SK-N-SH (cell line): Measurements from ENCODE around the gene SLF2. TPM values are rescaled to one million over a fixed set of nuclear protein-coding genes. Genes with fewer than 3 reads are reported as not detected.

Experiments used
- CTCF ChIA-PET: fragments of 300-600, 350-600 bp; formaldehyde crosslinking; extraction: SDS; loops from one replicate; lab custom pipeline; 2021; lab: Yijun Ruan, JAX
- POLR2A ChIA-PET: fragments of 350-600 bp; sonication (Branson Sonifier 250); formaldehyde crosslinking; extraction: SDS; loops from one replicate; lab custom pipeline; 2020; ENCODE audit warnings: antibody characterized with exemption, inconsistent platforms; lab: Yijun Ruan, JAX
- DNase-seq: peaks from one replicate; pipeline ENCODE4 v3.0.0; 2012
- H2AFZ ChIP-seq: fragments of 200-600 bp; sonication (generic); 2 replicates; pipeline ENCODE4 v1.8.1; 2016; ENCODE audit warnings: antibody characterized with exemption, mild to moderate bottlenecking, low read depth
- H3F3A ChIP-seq: fragments of 200-600 bp; sonication (generic); replicated peaks from 2 replicates; pipeline ENCODE3; 2016; ENCODE audit warnings: antibody characterized with exemption, mild to moderate bottlenecking; ENCODE audit not compliant: insufficient read depth
- H3K27ac ChIP-seq, 2 experiments: fragments of 200-500 bp in 1 of 2; fragments of 200-600 bp in 1 of 2; sonication (Bioruptor generic) in 1 of 2; sonication (generic), shearing (Covaris generic) in 1 of 2; 2 replicates each; pipeline versions ENCODE4 v1.5.1 to v1.6.1; 2014 to 2016; ENCODE audit warnings: low read depth in 2 of 2, inconsistent platforms in 1 of 2, low read length in 1 of 2, mild to moderate bottlenecking in 1 of 2, mixed read lengths in 1 of 2
- H3K27me3 ChIP-seq: fragments of 200-600 bp; sonication (generic), shearing (Covaris generic); 2 replicates; pipeline ENCODE4 v1.6.1; 2016; ENCODE audit warnings: mixed run types; ENCODE audit not compliant: insufficient read depth
- H3K36me3 ChIP-seq, 2 experiments: fragments of 200-500 bp in 1 of 2; fragments of 200-600 bp in 1 of 2; sonication (Bioruptor generic) in 1 of 2; sonication (generic) in 1 of 2; replicated peaks in 1 of 2; 2 replicates each; pipeline versions ENCODE3 to v1.5.1; 2014 to 2016; ENCODE audit warnings: low read length in 1 of 2, mild to moderate bottlenecking in 1 of 2; ENCODE audit not compliant: insufficient read depth in 2 of 2, control insufficient read depth in 1 of 2
- H3K4me1 ChIP-seq, 2 experiments: fragments of 200-500 bp in 1 of 2; fragments of 200-600 bp in 1 of 2; sonication (Bioruptor generic) in 1 of 2; sonication (generic), shearing (Covaris generic) in 1 of 2; 2 replicates each; pipeline versions ENCODE4 v1.5.1 to v1.6.1; 2014 to 2016; ENCODE audit warnings: low read depth in 1 of 2, low read length in 1 of 2, mixed run types in 1 of 2; ENCODE audit not compliant: insufficient read depth in 2 of 2, control insufficient read depth in 1 of 2
- H3K4me2 ChIP-seq: fragments of 200-600 bp; sonication (generic), shearing (Covaris generic); 2 replicates; pipeline ENCODE4 v1.6.1; 2017; ENCODE audit warnings: mixed run types
- H3K4me3 ChIP-seq, 2 experiments: fragments of 200-500 bp in 1 of 2; fragments of 200-600 bp in 1 of 2; sonication (Bioruptor generic) in 1 of 2; sonication (generic), shearing (Covaris generic) in 1 of 2; 2 replicates each; pipeline versions ENCODE4 v1.5.1 to v1.8.1; 2014 to 2016; ENCODE audit warnings: low read depth in 2 of 2, inconsistent platforms in 1 of 2, low read length in 1 of 2, mild to moderate bottlenecking in 1 of 2, mixed read lengths in 1 of 2, moderate library complexity in 1 of 2
- H3K79me2 ChIP-seq: fragments of 200-600 bp; sonication (generic); 2 replicates; pipeline ENCODE4 v1.8.1; 2017; ENCODE audit warnings: mild to moderate bottlenecking; ENCODE audit not compliant: insufficient read depth
- H3K9ac ChIP-seq: fragments of 200-600 bp; sonication (generic); 2 replicates; pipeline ENCODE4 v1.6.1; 2017; ENCODE audit warnings: mixed run types
- H3K9me2 ChIP-seq: fragments of 200-600 bp; sonication (generic); 2 replicates; pipeline ENCODE4 v1.6.1; 2017; ENCODE audit warnings: mixed run types
- H3K9me3 ChIP-seq: fragments of 200-600 bp; sonication (generic); 2 replicates; pipeline ENCODE4 v1.6.1; 2017; ENCODE audit warnings: mixed run types, mild to moderate bottlenecking, moderate library complexity
- H4K20me1 ChIP-seq: fragments of 200-600 bp; sonication (generic); 2 replicates; pipeline ENCODE4 v1.6.1; 2017; ENCODE audit warnings: mild to moderate bottlenecking, mixed run types; ENCODE audit not compliant: insufficient read depth
- ELF1 ChIP-seq: IDR thresholded peaks from 2 replicates; pipeline ENCODE4 v1.4.0; 2012
- EP300 ChIP-seq, 2 experiments: IDR thresholded peaks; 2 replicates each; pipeline versions ENCODE4 v1.4.0 to v1.6.1; 2012; ENCODE audit warnings: borderline replicate concordance in 1 of 2, low read depth in 1 of 2, low read length in 1 of 2
- FOSL2 ChIP-seq: IDR thresholded peaks from 2 replicates; pipeline ENCODE4 v1.4.0; 2012; ENCODE audit warnings: low read depth, mild to moderate bottlenecking, moderate library complexity, borderline replicate concordance
- FOXM1 ChIP-seq: IDR thresholded peaks from 2 replicates; pipeline ENCODE4 v1.4.0; 2012; ENCODE audit warnings: low read depth, mild to moderate bottlenecking
- GABPA ChIP-seq: IDR thresholded peaks from 2 replicates; pipeline ENCODE4 v1.4.0; 2012; ENCODE audit warnings: low read depth, mild to moderate bottlenecking
- JUND ChIP-seq: IDR thresholded peaks from 2 replicates; pipeline ENCODE4 v1.4.0; 2012
- MAX ChIP-seq: IDR thresholded peaks from 2 replicates; pipeline ENCODE4 v1.4.0; 2012; ENCODE audit warnings: low read depth
- MEF2A ChIP-seq: IDR thresholded peaks from 2 replicates; pipeline ENCODE4 v1.4.0; 2012; ENCODE audit warnings: low read depth, borderline replicate concordance
- MXI1 ChIP-seq: IDR thresholded peaks from 2 replicates; pipeline ENCODE4 v1.6.1; 2012; ENCODE audit warnings: mild to moderate bottlenecking, low read depth, low read length, improper control_type of control experiment
- NFIC ChIP-seq: IDR thresholded peaks from 2 replicates; pipeline ENCODE4 v1.4.0; 2012; ENCODE audit warnings: borderline replicate concordance
- NRF1 ChIP-seq: IDR thresholded peaks from 2 replicates; pipeline ENCODE4 v1.6.1; 2012; ENCODE audit warnings: low read depth, mild to moderate bottlenecking, low read length
- RAD21 ChIP-seq: IDR thresholded peaks from 2 replicates; pipeline ENCODE4 v1.6.1; 2012; ENCODE audit warnings: mild to moderate bottlenecking, low read length
- RXRA ChIP-seq: IDR thresholded peaks from 2 replicates; pipeline ENCODE4 v1.4.0; 2012; ENCODE audit warnings: low read depth, mild to moderate bottlenecking, borderline replicate concordance
- SIN3A ChIP-seq: IDR thresholded peaks from 2 replicates; pipeline ENCODE4 v1.6.1; 2012; ENCODE audit warnings: low read depth, mild to moderate bottlenecking, low read length, moderate library complexity, borderline replicate concordance
- SMC3 ChIP-seq: IDR thresholded peaks from 2 replicates; pipeline ENCODE4 v1.6.1; 2012; ENCODE audit warnings: low read depth, low read length, improper control_type of control experiment
- TEAD4 ChIP-seq: IDR thresholded peaks from 2 replicates; pipeline ENCODE4 v1.4.0; 2012; ENCODE audit warnings: mild to moderate bottlenecking, borderline replicate concordance; ENCODE audit not compliant: insufficient read depth
- USF1 ChIP-seq: IDR thresholded peaks from 2 replicates; pipeline ENCODE4 v1.4.0; 2012; ENCODE audit warnings: low read depth, borderline replicate concordance
- USF2 ChIP-seq: fragments of 150-350 bp; IDR thresholded peaks from 2 replicates; pipeline ENCODE4 v1.6.1; 2017; ENCODE audit warnings: antibody characterized with exemption, low read length, low read depth, borderline replicate concordance
- YY1 ChIP-seq: IDR thresholded peaks from 2 replicates; pipeline ENCODE4 v1.4.0; 2012; ENCODE audit warnings: low read depth, mild to moderate bottlenecking
- ZBTB33 ChIP-seq: IDR thresholded peaks from 2 replicates; pipeline ENCODE4 v1.4.0; 2012; ENCODE audit warnings: low read depth, borderline replicate concordance
- WGBS: methylation state at CpG from one replicate; pipeline ENCODE4 v1.1.6; 2017; ENCODE audit warnings: low lambda C conversion rate; 5-methylcytosine and 5-hydroxymethylcytosine counted together
- polyA plus RNA-seq, 3 experiments: library from polyadenylated mRNA; depleted of rRNA; stranded (reverse); fragments of >200 nt; gene quantifications; 2 replicates each; pipeline ENCODE4 v1.2.3, GENCODE V29; 2012

Gene SLF2
- polyA plus RNA-seq, 1 of the 3 experiments (the other 2 are of a cell fraction): 6.3 TPM

- Histone ChIP-seq H3K4me1 (no peaks in the 10 kb centered on the region), H3K4me3 (no peak overlapping the region), H3K9me2 (no peaks in the 10 kb centered on the region), H2AFZ (no peak overlapping the region), H3K9me3 (no peaks in the 10 kb centered on the region), H3K4me2 (no peak overlapping the region), H3K27ac (no peak overlapping the region), H3K27me3 (no peaks in the 10 kb centered on the region), H4K20me1 (no peaks in the 10 kb centered on the region), H3K9ac (no peak overlapping the region), H3K36me3 (peaks cover 77 to 97% of the 10 kb centered on the region in 2 experiments), H3K79me2 (peaks cover 27% of the 10 kb centered on the region; the same call in 1 of the 2 replicates), H3F3A (peaks cover 14% of the 10 kb centered on the region)
- TF ChIP-seq NFIC: no peak
- no peak for TF ChIP-seq YY1
- TF ChIP-seq FOSL2: no peak
- TF ChIP-seq FOXM1: no peak
- TF ChIP-seq MXI1: no peak
- TF ChIP-seq RAD21: no peak
- no peak for TF ChIP-seq ZBTB33
- TF ChIP-seq ELF1: no peak
- TF ChIP-seq USF1: no peak
- TF ChIP-seq EP300 (IDR thresholded peaks at IDR 0.05; ENCODE audit: borderline replicate concordance in 1 of 2, low read depth in 1 of 2, low read length in 1 of 2): no peak
- WGBS: 95% methylated on average over 5 of the region's 5 CpGs
- ChIA-PET POLR2A (no interaction called here), CTCF (interaction anchor here (0.7 kb wide), 2 partner anchors 142 to 378 kb away, joined by 3 read pairs; no protein-coding TSS in a partner anchor)
- no peak for DNase-seq
These were observed 14.5 kb downstream of the SLF2 start for GRCh38 chr10:100927266-100927665.

- H3K27me3 ChIP-seq: no peaks in the 10 kb centered on the region
- no peaks in the 10 kb centered on the region for H3K9me2 ChIP-seq
- POLR2A ChIA-PET: no interaction called here
- 0 out of 2 replicates have a peak, but pooled peaks cover 20% of the 10 kb centered on the region for H3K79me2 ChIP-seq
- H3K4me3 ChIP-seq: no peak overlapping the region
- H3K27ac ChIP-seq: no peak overlapping the region; a peak in 1 of 4 replicates
- DNase-seq: no peak
- H4K20me1 ChIP-seq: no peaks in the 10 kb centered on the region
- H3K4me1 ChIP-seq: no peaks in the 10 kb centered on the region
- no peak overlapping the region for H2AFZ ChIP-seq
- H3F3A ChIP-seq: peaks cover 17% of the 10 kb centered on the region
- H3K9me3 ChIP-seq: no peaks in the 10 kb centered on the region
- peaks cover 83 to 97% of the 10 kb centered on the region in 2 experiments for H3K36me3 ChIP-seq
- WGBS: 38% methylated on average over 1 of the region's 1 CpG
- no peak overlapping the region for H3K9ac ChIP-seq
- no peak overlapping the region for H3K4me2 ChIP-seq
- CTCF ChIA-PET: interaction anchor here (1.2 kb wide), 1 partner anchor 39 kb away, joined by 5 read pairs; no protein-coding TSS in a partner anchor
- no peak for TF ChIP-seq SIN3A
- no peak for TF ChIP-seq FOXM1
- TF ChIP-seq USF2: no peak
- TF ChIP-seq JUND: no peak
- TF ChIP-seq ZBTB33: no peak
- no peak for TF ChIP-seq EP300 (IDR thresholded peaks at IDR 0.05; ENCODE audit: borderline replicate concordance in 1 of 2, low read depth in 1 of 2, low read length in 1 of 2)
- no peak for TF ChIP-seq MEF2A
- no peak for TF ChIP-seq RAD21
- TF ChIP-seq TEAD4: no peak
- no peak for TF ChIP-seq RXRA
- TF ChIP-seq FOSL2: no peak
- TF ChIP-seq SMC3: no peak
- TF ChIP-seq MAX: no peak
- no peak for TF ChIP-seq GABPA
- TF ChIP-seq USF1: no peak
- no peak for TF ChIP-seq NRF1
These were observed 15.3 kb downstream of the SLF2 start for GRCh38 chr10:100928039-100928438.
